ENCODE measurements around the gene SSPN.

Gene SSPN

DNA sequence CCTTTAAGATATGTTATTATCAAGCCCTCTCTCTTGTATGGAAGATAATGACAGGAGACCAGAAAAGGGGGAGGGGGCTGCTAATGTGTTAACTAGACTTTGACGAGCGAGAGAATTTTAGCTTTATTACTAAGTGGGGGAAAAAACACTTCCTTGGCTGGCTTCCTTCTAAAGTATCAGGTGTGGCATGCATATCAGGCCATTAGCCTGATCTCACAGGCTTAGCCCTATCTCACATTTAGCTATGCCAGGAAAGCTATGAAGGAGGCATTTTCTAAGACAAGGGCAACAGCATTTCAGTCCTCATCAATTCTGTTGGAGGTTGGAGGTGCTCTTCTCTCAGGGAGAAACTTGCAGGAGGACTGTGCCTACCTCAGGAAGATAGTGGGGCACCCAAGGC is 9.9 kb downstream of the SSPN start:
- H3K4me3 ChIP-seq (ENCODE audit: low read depth, low read length) = no peak overlapping the region
- DNase-seq (ENCODE audit: low read depth, low spot score) = no peak
- in situ Hi-C loops (cut with HindIII; ENCODE audit: low sequenced_read_pairs) = no loop called here
- no peak for TF ChIP-seq CTCF (IDR thresholded peaks at IDR 0.05; ENCODE audit: low read depth, low read length)

DNA sequence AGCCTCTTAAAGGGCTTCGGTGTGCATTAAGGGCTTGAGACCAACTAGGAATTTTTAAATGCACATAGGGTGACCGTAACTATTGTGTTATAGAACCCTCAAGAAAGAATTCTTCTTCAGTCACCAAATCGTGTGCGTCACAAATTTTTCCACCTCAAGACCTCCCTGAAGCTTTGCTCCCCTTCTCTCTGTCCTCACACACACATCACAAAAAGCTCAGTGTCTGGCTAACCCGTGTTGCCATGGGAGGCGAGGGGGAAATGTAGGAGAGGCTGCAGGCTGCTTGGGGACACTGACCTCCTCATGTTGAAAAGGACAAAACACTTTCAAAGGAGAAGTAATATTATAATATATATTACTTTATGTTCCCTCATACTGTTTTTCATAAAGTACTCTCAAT is 10.6 kb downstream of the SSPN start:
- TF ChIP-seq CTCF (IDR thresholded peaks at IDR 0.05; ENCODE audit: low read depth, low read length) = no peak
- H3K4me3 ChIP-seq (ENCODE audit: low read depth, low read length) = no peak overlapping the region
- no peak for DNase-seq (ENCODE audit: low read depth, low spot score)
- in situ Hi-C loops (cut with HindIII; ENCODE audit: low sequenced_read_pairs) = no loop called here

DNA sequence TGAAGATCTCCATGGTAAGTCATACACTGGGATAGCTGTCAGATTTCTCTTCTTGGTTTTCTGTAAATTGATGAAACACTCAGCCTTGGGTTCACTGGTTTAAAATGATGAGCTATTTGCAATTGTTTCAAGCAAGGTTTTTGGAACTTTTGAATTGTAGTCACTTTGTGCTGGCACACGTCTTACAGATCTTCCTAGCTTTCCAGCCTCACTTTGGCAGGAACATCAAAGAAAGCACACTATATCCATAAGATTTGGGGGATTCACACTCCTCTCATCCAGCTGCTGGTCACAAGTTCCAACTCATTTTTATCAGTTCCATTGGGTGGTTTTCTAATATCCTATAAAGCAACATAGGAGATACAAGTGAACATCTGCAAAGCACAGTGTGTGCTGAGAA is 16.0 kb downstream of the SSPN start:
- no peak overlapping the region for H3K4me3 ChIP-seq (ENCODE audit: low read depth, low read length)
- no peak for DNase-seq (ENCODE audit: low read depth, low spot score)
- TF ChIP-seq CTCF (IDR thresholded peaks at IDR 0.05; ENCODE audit: low read depth, low read length) = no peak
- in situ Hi-C loops (cut with HindIII; ENCODE audit: low sequenced_read_pairs) = no loop called here

DNA sequence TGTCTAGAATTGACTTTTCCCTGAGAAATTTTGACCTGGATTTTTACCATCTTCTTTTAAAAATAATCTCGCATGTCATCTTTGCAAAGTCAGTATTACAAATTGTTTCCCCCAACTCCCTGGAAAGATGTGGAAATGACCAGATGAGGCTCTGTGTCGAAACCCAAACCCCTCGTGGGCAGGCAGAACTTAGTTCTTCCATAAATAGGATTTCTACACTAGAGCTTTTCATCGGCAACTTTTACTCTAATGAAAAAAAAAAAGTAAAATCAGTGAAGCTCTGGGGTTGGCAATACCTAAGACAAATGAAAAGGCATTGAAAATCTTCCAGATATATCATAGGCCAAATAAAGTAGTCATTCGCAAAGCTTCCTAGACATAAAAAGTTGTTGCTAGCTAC is 17.0 kb downstream of the SSPN start:
- no peak for DNase-seq (ENCODE audit: low read depth, low spot score)
- no peak overlapping the region for H3K4me3 ChIP-seq (ENCODE audit: low read depth, low read length)
- in situ Hi-C loops (cut with HindIII; ENCODE audit: low sequenced_read_pairs) = no loop called here
- no peak for TF ChIP-seq CTCF (IDR thresholded peaks at IDR 0.05; ENCODE audit: low read depth, low read length)

GRCh38 chr12:26212988-26213387 is 17.6 kb downstream of the SSPN start:
- no peak for DNase-seq (ENCODE audit: low read depth, low spot score)
- TF ChIP-seq CTCF (IDR thresholded peaks at IDR 0.05; ENCODE audit: low read depth, low read length) = no peak
- no peak overlapping the region for H3K4me3 ChIP-seq (ENCODE audit: low read depth, low read length)
- in situ Hi-C loops (cut with HindIII; ENCODE audit: low sequenced_read_pairs) = no loop called here

GRCh38 chr12:26214121-26214520 is 18.7 kb downstream of the SSPN start:
- in situ Hi-C loops (cut with HindIII; ENCODE audit: low sequenced_read_pairs) = no loop called here
- H3K4me3 ChIP-seq (ENCODE audit: low read depth, low read length) = no peak overlapping the region
- DNase-seq (ENCODE audit: low read depth, low spot score) = no peak
- no peak for TF ChIP-seq CTCF (IDR thresholded peaks at IDR 0.05; ENCODE audit: low read depth, low read length)

- H3K4me3 ChIP-seq (ENCODE audit: low read depth, low read length) = no peak overlapping the region
- in situ Hi-C loops (cut with HindIII; ENCODE audit: low sequenced_read_pairs) = no loop called here
- DNase-seq (ENCODE audit: low read depth, low spot score) = no peak
- TF ChIP-seq CTCF (IDR thresholded peaks at IDR 0.05; ENCODE audit: low read depth, low read length) = no peak
These were observed 24.4 kb downstream of the SSPN start for GRCh38 chr12:26219736-26220135.
